SKM-1 (cell line): Measurements from ENCODE around the gene CPSF6.

Experiments used
- DNase-seq: peaks from one replicate; lab custom pipeline; 2025; ENCODE audit not compliant: unreplicated experiment; lab: John Stamatoyannopoulos, UW

Gene CPSF6

GRCh38 chr12:69318225-69318624, 78.9 kb downstream of the CPSF6 start:
- no peak for DNase-seq

- DNase-seq, result no peak
Observed at GRCh38 chr12:69321351-69321750, 82.0 kb downstream of the CPSF6 start.
